ENCODE results near the gene ZNF160. TPM values are rescaled to one million over a fixed set of nuclear protein-coding genes. Genes with fewer than 3 reads are reported as not detected.

ZNF160 gene
- total and polyA plus RNA-seq, 2 of the 8 experiments (the other 6 are each of a cell fraction or from before 2014, with no cell fraction given), result 15.8 to 31.2 TPM

DNA sequence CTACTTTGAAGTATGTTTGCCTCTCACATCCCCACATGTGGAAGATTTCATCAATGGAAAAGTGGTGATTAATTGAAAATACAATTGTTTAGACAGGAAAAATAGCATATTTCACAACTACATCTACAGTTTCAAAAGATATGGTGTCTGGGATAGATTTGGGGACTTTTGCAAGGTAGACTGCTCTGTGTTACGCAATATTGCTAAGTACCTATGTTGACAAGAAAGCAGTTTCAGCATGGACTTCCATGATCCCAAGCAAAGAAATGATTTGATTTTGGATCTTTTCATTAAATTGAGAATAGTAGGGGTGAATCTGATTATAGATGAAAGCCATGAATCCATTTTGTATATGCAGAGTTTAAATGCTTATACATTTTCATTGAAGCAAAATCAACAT lies 10.5 kb downstream of the ZNF160 start:
- no peak overlapping the region for H3K4me2 ChIP-seq (ENCODE audit: insufficient read depth in 1 of 2, low read depth in 2 of 2, low read length in 2 of 2)
- FAIRE-seq, result no peak
- H3K56ac ChIP-seq (replicated peaks; ENCODE audit: insufficient read length, low read depth, low read length), result no peak overlapping the region
- 91% methylated on average over 1 of the region's 1 CpG; no CpG with 5 or more reads in 1 of the 2 experiments for WGBS, 2 experiments (ENCODE audit: extremely low coverage in 1 of 2, insufficient coverage in 1 of 2, insufficient read length in 1 of 2, insufficient replicate concordance in 2 of 2, low coverage in 1 of 2, low lambda C conversion rate in 2 of 2, missing lambda C conversion rate in 1 of 2)
- H4K91ac ChIP-seq (replicated peaks; ENCODE audit: insufficient read length, low read length), result no peak overlapping the region
- no peaks in the 10 kb centered on the region for H3K27me3 ChIP-seq (replicated peaks in 1 of 4; ENCODE audit: control insufficient read depth in 3 of 4, extremely low read depth in 1 of 4, insufficient read depth in 3 of 4, low read length in 3 of 4)
- no peak overlapping the region for H3K4me3 ChIP-seq (ENCODE audit: extremely low read depth in 1 of 4, insufficient read depth in 2 of 4, low read depth in 3 of 4, low read length in 4 of 4)
- peaks cover 0 to 22% of the 10 kb centered on the region in 2 experiments; a peak in 2 of 4 replicates for H3K79me2 ChIP-seq (ENCODE audit: control insufficient read depth in 1 of 2, insufficient read depth in 2 of 2, low read length in 2 of 2)
- no peak overlapping the region for H3K23ac ChIP-seq (ENCODE audit: insufficient read length)
- no peak overlapping the region for H3K18ac ChIP-seq (ENCODE audit: extremely low read depth, low read length)
- ChIA-PET POLR2A (ENCODE audit: partially characterized antibody) (no interaction called here), CTCF (ENCODE audit: partially characterized antibody) (interaction anchor here (0.8 to 2.6 kb wide), 3 partner anchors 9 to 33 kb away, joined by 3 to 8 read pairs (median 3); no protein-coding TSS in a partner anchor)
- H2AK5ac ChIP-seq (ENCODE audit: low read depth, low read length), result no peak overlapping the region
- H4K20me1 ChIP-seq (replicated peaks in 1 of 2; ENCODE audit: control insufficient read depth in 1 of 2, insufficient read depth in 2 of 2, low read length in 2 of 2), result peaks cover 4 to 9% of the 10 kb centered on the region in 2 experiments
- H3K79me1 ChIP-seq (ENCODE audit: low read depth, low read length), result peaks cover 5% of the 10 kb centered on the region; the same call in 1 of the 2 replicates
- H2BK12ac ChIP-seq (ENCODE audit: low read depth, low read length), result no peak overlapping the region
- H4K8ac ChIP-seq (ENCODE audit: extremely low read depth, insufficient read depth, low read length), result no peak overlapping the region
- no peak overlapping the region for H3K14ac ChIP-seq (ENCODE audit: insufficient read length)
- peaks cover 0 to 7% (median 2%) of the 10 kb centered on the region in 4 experiments; a peak in 3 of 7 replicates for H3K4me1 ChIP-seq (replicated peaks in 1 of 4; ENCODE audit: control insufficient read depth in 3 of 4, insufficient read depth in 4 of 4, low read length in 3 of 4)
- no peak overlapping the region for H2AFZ ChIP-seq (ENCODE audit: low read length)
- TF ChIP-seq BACH1 (IDR thresholded peaks at IDR 0.05; ENCODE audit: low read length), result no peak
- peak; percentile 87 for TF ChIP-seq CEBPB (IDR thresholded peaks at IDR 0.05; ENCODE audit: low read depth, low read length)
- TF ChIP-seq SUZ12 (IDR thresholded peaks at IDR 0.05; ENCODE audit: low read length), result no peak
- H2BK120ac ChIP-seq (replicated peaks; ENCODE audit: low read depth, low read length), result no peak overlapping the region
- H3K23me2 ChIP-seq (ENCODE audit: low read depth, low read length), result no peaks in the 10 kb centered on the region
- peaks cover 0 to 24% (median 5%) of the 10 kb centered on the region in 4 experiments; a peak in 5 of 8 replicates for H3K36me3 ChIP-seq (ENCODE audit: control insufficient read depth in 2 of 4, insufficient read depth in 4 of 4, low read length in 3 of 4)
- H3K9me3 ChIP-seq (ENCODE audit: insufficient read depth in 2 of 2, low read depth in 1 of 2, low read length in 1 of 2), result no peaks in the 10 kb centered on the region
- no peak overlapping the region for H2BK5ac ChIP-seq (ENCODE audit: low read depth, low read length)
- H2BK15ac ChIP-seq (ENCODE audit: low read length), result no peak overlapping the region
- H3K27ac ChIP-seq (ENCODE audit: low read depth, low read length), result no peak overlapping the region
- H3K4ac ChIP-seq (replicated peaks; ENCODE audit: insufficient read length, low read depth, low read length), result no peak overlapping the region
- no peak for DNase-seq (ENCODE audit: low read depth in 1 of 2, low spot score in 2 of 2)
- H3K9ac ChIP-seq (replicated peaks in 1 of 4; ENCODE audit: extremely low read depth in 1 of 4, low read depth in 3 of 4, low read length in 3 of 4), result no peak overlapping the region
- H4K5ac ChIP-seq (ENCODE audit: insufficient read length, low read depth, low read length), result no peak overlapping the region
- no peak overlapping the region for H2BK20ac ChIP-seq (ENCODE audit: low read length)

All from H1 (cell line).